Nasal cavity respiratory epithelium epithelial cell of viscerocranial mucosa (primary cell): Measurements from ENCODE around the gene LGALS12. TPM values are rescaled to one million over a fixed set of nuclear protein-coding genes. Genes with fewer than 3 reads are reported as not detected.

Experiments
- total RNA-seq: library from RNA; depleted of rRNA; stranded (reverse); fragments of >200 nt; gene quantifications from 2 replicates; pipeline ENCODE4 v1.2.3, GENCODE V29; 2014

LGALS12 gene
- not detected in 2 replicates for total RNA-seq

GRCh38 chr11:63505857-63506528 lies at the start of gene LGALS12:
LGALS12 (plus strand) TSS chr11:63506084; CDS start chr11:63506459, 375 bp downstream.

DNA sequence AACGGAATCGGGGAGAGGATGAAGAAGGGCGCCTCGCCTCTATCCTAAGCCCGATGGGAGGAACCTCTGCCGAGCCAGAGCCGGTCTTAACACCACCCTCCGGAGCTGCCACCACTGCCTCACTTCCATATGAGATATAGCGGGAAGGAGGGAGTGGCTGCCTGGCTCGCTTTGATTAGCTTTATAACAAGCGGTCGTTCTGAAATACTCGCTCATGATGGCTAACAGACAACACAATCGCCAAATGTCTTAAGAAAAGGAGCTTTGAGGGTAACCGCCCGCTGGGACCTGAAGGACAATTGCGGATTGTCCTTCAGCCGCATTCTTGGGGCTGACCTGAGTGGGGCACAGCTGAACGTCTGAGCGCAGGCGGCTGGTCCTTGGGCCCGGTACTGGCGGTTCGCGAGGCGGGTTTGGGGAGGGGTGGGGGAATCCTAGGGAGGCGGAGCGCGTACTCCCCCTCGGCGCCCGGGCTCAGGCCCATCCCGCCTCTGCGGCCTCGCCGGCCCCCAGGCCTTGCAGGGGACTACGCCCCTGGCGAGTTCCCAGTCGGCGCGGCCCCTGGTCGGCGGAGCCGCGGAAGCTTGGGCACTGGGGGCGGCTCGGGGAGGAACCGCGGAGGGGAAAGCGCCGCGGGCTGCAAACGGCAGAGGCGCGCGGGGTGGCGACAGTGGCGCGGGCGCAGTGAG lies 15.2 kb upstream of the LGALS12 start, which contains the start of gene PLAAT5:
PLAAT5 (minus strand) TSS at position 617 of the 689 bp plus-strand sequence; CDS start at position 484, 133 bp downstream.

DNA sequence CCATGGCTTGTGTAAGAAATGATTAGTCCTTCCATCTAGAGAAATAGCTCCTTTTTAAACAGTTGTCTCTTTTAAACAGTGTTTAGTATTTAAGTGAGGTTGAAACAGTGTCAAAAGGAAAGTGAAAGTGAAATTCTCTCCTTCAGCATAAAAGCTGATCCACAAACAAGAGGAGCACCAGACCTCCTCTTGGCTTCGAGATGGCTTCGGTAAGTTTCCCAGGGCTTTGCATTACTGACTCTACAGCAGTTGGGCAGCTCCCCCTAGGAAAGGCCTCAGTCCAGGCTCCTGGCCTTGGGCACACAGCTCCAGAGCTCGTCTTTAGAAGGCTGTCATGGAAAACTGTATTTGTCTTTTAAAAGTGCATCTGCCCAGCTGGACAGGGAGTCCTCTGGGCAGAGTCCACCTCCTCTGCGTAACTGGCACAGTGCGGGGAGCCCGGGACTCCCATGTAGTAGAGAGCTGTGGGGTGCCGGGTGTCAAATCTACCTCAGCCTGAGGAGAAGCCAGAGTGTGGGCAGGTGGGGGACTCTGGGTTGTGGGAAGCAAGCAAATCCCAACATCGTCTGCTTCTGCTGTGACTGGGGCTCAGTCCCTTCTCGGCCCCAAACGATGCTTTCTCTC lies 30.9 kb downstream of the LGALS12 start, which contains the start of gene PLAAT4:
PLAAT4 (plus strand) TSS at position 140 of the 624 bp plus-strand sequence; CDS start at position 201, 61 bp downstream.

GRCh38 chr11:63563201-63564055 lies 57.5 kb downstream of the LGALS12 start, which contains the start of gene PLAAT2:
PLAAT2 (minus strand) TSS chr11:63563379; CDS start chr11:63563324, 55 bp downstream.

Other genes with a start within 250 kb of the LGALS12 start
- gene SLC22A9, start 136.3 kb upstream of the LGALS12 start, total RNA-seq: not detected in 2 replicates
- gene PLAAT5, start 14.9 kb upstream of the LGALS12 start, total RNA-seq: not detected in 2 replicates
- gene PLAAT4, start 30.7 kb downstream of the LGALS12 start, total RNA-seq: 1.0 and 8.6 TPM in 2 replicates
- gene PLAAT2, start 57.3 kb downstream of the LGALS12 start, total RNA-seq: 0.50 and 2.4 TPM in 2 replicates
- gene PLAAT3, start 108.3 kb downstream of the LGALS12 start, total RNA-seq: 0.28 and 5.8 TPM in 2 replicates
- gene ATL3, start 165.3 kb downstream of the LGALS12 start, total RNA-seq: 93.1 and 99.5 TPM in 2 replicates
- gene RTN3, start 175.4 kb downstream of the LGALS12 start, total RNA-seq: 34.2 and 62.9 TPM in 2 replicates